H9 (cell line): ENCODE results near the gene RPRD1A. TPM values are rescaled to one million over a fixed set of nuclear protein-coding genes. Genes with fewer than 3 reads are reported as not detected.

ENCODE experiments used
- DNase-seq: peaks from one replicate; pipeline ENCODE4 v3.0.0-alpha.2; 2017
- H2AFZ ChIP-seq: one replicate; pipeline ENCODE4 v1.6.1; 2013; ENCODE audit warnings: mild to moderate bottlenecking, low read length, control low read depth, moderate library complexity
- H2AK5ac ChIP-seq: 2 replicates; pipeline ENCODE4 v1.6.1; 2013; ENCODE audit warnings: low read length, control low read depth, mixed read lengths; ENCODE audit not compliant: insufficient read length
- H2BK120ac ChIP-seq: one replicate; pipeline ENCODE4 v1.6.1; 2013; ENCODE audit warnings: low read depth, mild to moderate bottlenecking, low read length, control low read depth, inconsistent platforms; ENCODE audit not compliant: poor library complexity, severe bottlenecking
- H2BK12ac ChIP-seq: 2 replicates; pipeline ENCODE4 v1.6.1; 2013; ENCODE audit warnings: low read length, control low read depth, mixed read lengths, low read depth; ENCODE audit not compliant: insufficient read length
- H2BK15ac ChIP-seq: 2 replicates; pipeline ENCODE4 v1.6.1; 2013; ENCODE audit warnings: low read depth, low read length, control low read depth
- H2BK20ac ChIP-seq: one replicate; pipeline ENCODE4 v1.6.1; 2013; ENCODE audit warnings: low read depth, mild to moderate bottlenecking, low read length, control low read depth, inconsistent platforms; ENCODE audit not compliant: poor library complexity, severe bottlenecking
- H2BK5ac ChIP-seq: 2 replicates; pipeline ENCODE4 v1.6.1; 2013; ENCODE audit warnings: low read length, control low read depth, mixed read lengths; ENCODE audit not compliant: insufficient read length
- H3K14ac ChIP-seq: 2 replicates; pipeline ENCODE4 v1.6.1; 2013; ENCODE audit warnings: low read length, control low read depth; ENCODE audit not compliant: insufficient read depth
- H3K18ac ChIP-seq: 2 replicates; pipeline ENCODE4 v1.6.1; 2013; ENCODE audit warnings: low read depth, mild to moderate bottlenecking, mixed read lengths, low read length, control low read depth; ENCODE audit not compliant: insufficient read length
- H3K23ac ChIP-seq: 2 replicates; pipeline ENCODE4 v1.6.1; 2013; ENCODE audit warnings: low read length, control low read depth, mixed read lengths, low read depth; ENCODE audit not compliant: insufficient read length
- H3K23me2 ChIP-seq: 2 replicates; pipeline ENCODE4 v1.6.1; 2013; ENCODE audit warnings: low read depth, mild to moderate bottlenecking, mixed read lengths, low read length, control low read depth; ENCODE audit not compliant: insufficient read length, poor library complexity, severe bottlenecking
- H3K27ac ChIP-seq: 2 replicates; pipeline ENCODE4 v1.5.1; 2013; ENCODE audit warnings: low read length, control low read depth, mixed read lengths, low read depth; ENCODE audit not compliant: insufficient read length
- H3K27me3 ChIP-seq: 2 replicates; pipeline ENCODE4 v1.6.1; 2013; ENCODE audit warnings: low read length, control low read depth, inconsistent platforms; ENCODE audit not compliant: insufficient read depth
- H3K4ac ChIP-seq: 2 replicates; pipeline ENCODE4 v1.6.1; 2013; ENCODE audit warnings: low read depth, mild to moderate bottlenecking, control low read depth, inconsistent platforms, low read length, moderate library complexity
- H3K4me1 ChIP-seq: 2 replicates; pipeline ENCODE4 v1.6.1; 2013; ENCODE audit warnings: low read length, control low read depth, inconsistent platforms; ENCODE audit not compliant: insufficient read depth
- H3K4me2 ChIP-seq: 2 replicates; pipeline ENCODE4 v1.6.1; 2013; ENCODE audit warnings: low read length, control low read depth, mixed read lengths; ENCODE audit not compliant: insufficient read length, insufficient read depth
- H3K56ac ChIP-seq: 2 replicates; pipeline ENCODE4 v1.6.1; 2013; ENCODE audit warnings: low read depth, mild to moderate bottlenecking, mixed read lengths, low read length, control low read depth; ENCODE audit not compliant: insufficient read length
- H3K79me1 ChIP-seq: 2 replicates; pipeline ENCODE4 v1.6.1; 2013; ENCODE audit warnings: low read depth, mild to moderate bottlenecking, moderate library complexity, low read length, control low read depth, inconsistent platforms; ENCODE audit not compliant: insufficient read depth, poor library complexity, severe bottlenecking
- H3K79me2 ChIP-seq: 2 replicates; pipeline ENCODE4 v1.6.1; 2013; ENCODE audit warnings: low read length, control low read depth, inconsistent platforms; ENCODE audit not compliant: insufficient read depth
- H3K9ac ChIP-seq: 2 replicates; pipeline ENCODE4 v1.6.1; 2013; ENCODE audit warnings: low read length, control low read depth, mixed read lengths; ENCODE audit not compliant: insufficient read length; ENCODE audit errors: extremely low read depth
- H3K9me3 ChIP-seq: one replicate; pipeline ENCODE4 v1.6.1; 2013; ENCODE audit warnings: low read depth, low read length, inconsistent platforms; ENCODE audit not compliant: control insufficient read depth
- H3T11ph ChIP-seq: one replicate; pipeline ENCODE4 v1.6.1; 2013; ENCODE audit warnings: mild to moderate bottlenecking, low read length, control low read depth, inconsistent platforms
- H4K20me1 ChIP-seq: one replicate; pipeline ENCODE4 v1.6.1; 2013; ENCODE audit not compliant: control insufficient read depth, insufficient read length, insufficient read depth
- H4K5ac ChIP-seq: 2 replicates; pipeline ENCODE4 v1.6.1; 2013; ENCODE audit warnings: low read depth, mild to moderate bottlenecking, mixed read lengths, low read length, control low read depth; ENCODE audit not compliant: insufficient read length
- H4K8ac ChIP-seq: replicated peaks from 2 replicates; pipeline ENCODE4 v1.6.1; 2013; ENCODE audit warnings: low read length, control low read depth, mixed read lengths, low read depth; ENCODE audit not compliant: insufficient read length
- H4K91ac ChIP-seq: 2 replicates; pipeline ENCODE4 v1.6.1; 2013; ENCODE audit warnings: low read depth, mild to moderate bottlenecking, moderate library complexity, mixed read lengths, low read length, control low read depth; ENCODE audit not compliant: insufficient read length
- H3K27ac Mint-ChIP-seq, 3 experiments: 2 replicates in 2 of 3; 3 replicates in 1 of 3; pipeline ENCODE4 v1.8.0; 2020 to 2021; ENCODE audit warnings: mixed read lengths in 3 of 3, mild to moderate bottlenecking in 1 of 3, moderate library complexity in 1 of 3
- H3K27me3 Mint-ChIP-seq: 2 replicates; pipeline ENCODE4 v1.8.0; 2021; ENCODE audit warnings: low read depth, mild to moderate bottlenecking, moderate library complexity, mixed read lengths
- H3K36me3 Mint-ChIP-seq, 3 experiments: 2 replicates in 2 of 3; 3 replicates in 1 of 3; pipeline ENCODE4 v1.8.0; 2020 to 2021; ENCODE audit warnings: low read depth in 3 of 3, mixed read lengths in 3 of 3; ENCODE audit not compliant: insufficient read depth in 1 of 3
- H3K4me1 Mint-ChIP-seq, 2 experiments: 2 replicates each; pipeline ENCODE4 v1.8.0; 2020; ENCODE audit warnings: mixed read lengths in 2 of 2
- H3K4me3 Mint-ChIP-seq, 2 experiments: 2 replicates in 1 of 2; 3 replicates in 1 of 2; pipeline ENCODE4 v1.8.0; 2020 to 2021; ENCODE audit warnings: mild to moderate bottlenecking in 2 of 2, mixed read lengths in 2 of 2, moderate library complexity in 1 of 2
- H3K9me3 Mint-ChIP-seq, 2 experiments: 2 replicates in 1 of 2; 3 replicates in 1 of 2; pipeline ENCODE4 v1.8.0; 2020; ENCODE audit warnings: mild to moderate bottlenecking in 2 of 2, mixed read lengths in 2 of 2, moderate library complexity in 1 of 2
- CTCF ChIP-seq: fragments of 200-600 bp; sonication (generic); conservative IDR thresholded peaks from 3 replicates; pipeline ENCODE4 v1.8.0; 2021; ENCODE audit warnings: antibody characterized with exemption, mild to moderate bottlenecking
- WGBS: extraction: QIAGEN DNeasy Blood & Tissue Kit; methylation state at CpG from one replicate; pipeline ENCODE4 v1.1.7; 2013; ENCODE audit warnings: missing lambda C conversion rate, low lambda C conversion rate, mixed read lengths; ENCODE audit not compliant: insufficient read length; ENCODE audit errors: extremely low coverage; 5-methylcytosine and 5-hydroxymethylcytosine counted together
- total RNA-seq: library from RNA; stranded (reverse); gene quantifications from 2 replicates; pipeline ENCODE4 v1.2.1, GENCODE V29; 2021

The RPRD1A gene
- total RNA-seq, 1 experiment from 2014 or later, result 107 TPM

GRCh38 chr18:35971661-35972196, 95.6 kb downstream of the RPRD1A start:
- Histone ChIP-seq H3K9ac (peak overlapping the region; percentile 48), H4K8ac (no peak overlapping the region), H3K27me3 (no peaks in the 10 kb centered on the region), H3T11ph (no peak overlapping the region), H2AK5ac (no peak overlapping the region), H2BK12ac (no peak overlapping the region), H3K79me1 (no peaks in the 10 kb centered on the region), H4K91ac (no peak overlapping the region), H3K18ac (no peak overlapping the region), H3K4ac (no peak overlapping the region), H3K23me2 (no peaks in the 10 kb centered on the region), H4K20me1 (no peaks in the 10 kb centered on the region), H2BK5ac (no peak overlapping the region), H4K5ac (no peak overlapping the region), H3K4me1 (peaks cover 2% of the 10 kb centered on the region; the same call in 1 of the 2 replicates), H2BK20ac (no peak overlapping the region), H2BK15ac (no peak overlapping the region), H3K4me2 (peak overlapping the region; percentile 81), H3K27ac (no peak overlapping the region), H3K23ac (no peak overlapping the region), H3K14ac (no peak overlapping the region), H3K56ac (no peak overlapping the region), H2BK120ac (no peak overlapping the region), H2AFZ (no peak overlapping the region), H3K9me3 (no peaks in the 10 kb centered on the region), H3K79me2 (peaks cover 6% of the 10 kb centered on the region)
- Mint-ChIP-seq H3K4me3 (peak overlapping the region; percentile 94 to 98), H3K9me3 (peaks cover 0 to 8% of the 10 kb centered on the region in 2 experiments; a peak in 2 of 5 replicates), H3K4me1 (peaks cover 19 to 20% of the 10 kb centered on the region in 2 experiments), H3K27ac (peak overlapping the region; percentile 88 to 94 (median 91); a peak in 5 of 7 replicates), H3K27me3 (no peaks in the 10 kb centered on the region), H3K36me3 (peaks cover 20 to 35% (median 26%) of the 10 kb centered on the region in 3 experiments)
- no peak for DNase-seq
- no peak for TF ChIP-seq CTCF
- WGBS, result no CpG with 5 or more reads among the region's 15 CpGs
